B cell (primary cell): ENCODE measurements around the gene HYLS1. TPM values are rescaled to one million over a fixed set of nuclear protein-coding genes. Genes with fewer than 3 reads are reported as not detected.

Experiments used
- ATAC-seq: fragments of 200-7000 bp; cut with Tn5 transposase; one replicate; pipeline ENCODE4 v1.10.0; 2021; ENCODE audit warnings: low read depth, mild to moderate bottlenecking, moderate number of reproducible peaks, moderate library complexity
- CTCF ChIA-PET: fragments of 350-600 bp; sonication (Branson Sonifier 250); formaldehyde crosslinking; loops from one replicate; lab custom pipeline; 2021; ENCODE audit warnings: antibody characterized with exemption, inconsistent platforms; lab: Charles Lee
- POLR2A ChIA-PET: fragments of 350-600 bp; sonication (Branson Sonifier 250); formaldehyde crosslinking; loops from one replicate; lab custom pipeline; 2021; ENCODE audit warnings: antibody characterized with exemption; lab: Charles Lee
- DNase-seq: peaks from one replicate; pipeline ENCODE4 v3.0.0; 2013
- H2AFZ ChIP-seq: 2 replicates; pipeline ENCODE4 v1.6.1; 2012; ENCODE audit warnings: mild to moderate bottlenecking, low read depth, low read length; ENCODE audit not compliant: insufficient read depth, poor library complexity, severe bottlenecking
- H3K27ac ChIP-seq, 2 donors: 1 replicate in 1 of 2; 2 replicates in 1 of 2; pipeline ENCODE4 v1.5.1; 2012 to 2013; ENCODE audit warnings: low read length in 2 of 2, mild to moderate bottlenecking in 2 of 2, moderate library complexity in 1 of 2
- H3K27me3 ChIP-seq, 4 experiments: fragments of 200-600 bp in 1 of 4; sonication (generic) in 1 of 4; replicated peaks in 1 of 4; 1 replicate in 2 of 4; 2 replicates in 2 of 4; pipeline versions ENCODE4 v1.6.1 to v1.7.0; 2013 to 2016; ENCODE audit warnings: low read length in 3 of 4, mild to moderate bottlenecking in 2 of 4, mixed read lengths in 1 of 4, moderate library complexity in 1 of 4; ENCODE audit not compliant: insufficient read depth in 4 of 4, control insufficient read depth in 3 of 4; ENCODE audit errors: control extremely low read depth in 1 of 4
- H3K36me3 ChIP-seq, 2 experiments: replicated peaks in 1 of 2; 1 replicate in 1 of 2; 2 replicates in 1 of 2; pipeline versions ENCODE4 v1.6.1 to v1.7.1; 2013; ENCODE audit warnings: low read length in 1 of 2; ENCODE audit not compliant: insufficient read depth in 2 of 2, control insufficient read depth in 1 of 2; ENCODE audit errors: control extremely low read depth in 1 of 2, extremely low read depth in 1 of 2
- H3K4me1 ChIP-seq, 2 donors: fragments of 200-600 bp in 1 of 2; sonication (generic) in 1 of 2; 1 replicate in 1 of 2; 2 replicates in 1 of 2; pipeline versions ENCODE4 v1.5.1 to v1.6.1; 2013 to 2017; ENCODE audit warnings: low read length in 2 of 2; ENCODE audit not compliant: control insufficient read depth in 2 of 2, insufficient read depth in 2 of 2
- H3K4me2 ChIP-seq: replicated peaks from 2 replicates; pipeline ENCODE3; 2012; ENCODE audit warnings: mild to moderate bottlenecking, low read depth, low read length; ENCODE audit not compliant: poor library complexity, severe bottlenecking
- H3K4me3 ChIP-seq, 5 experiments: fragments of 200-600 bp in 1 of 5; sonication (generic) in 1 of 5; 1 replicate in 3 of 5; 2 replicates in 2 of 5; pipeline versions ENCODE4 v1.5.1 to v1.7.0; 2011 to 2016; ENCODE audit warnings: low read length in 4 of 5, mild to moderate bottlenecking in 4 of 5, low read depth in 2 of 5, control low read depth in 1 of 5, moderate library complexity in 1 of 5; ENCODE audit not compliant: insufficient read depth in 1 of 5; ENCODE audit errors: control extremely low read depth in 1 of 5, extremely low read depth in 1 of 5
- H3K79me2 ChIP-seq: fragments of 200-600 bp; sonication (generic); one replicate; pipeline ENCODE4 v1.6.0; 2016; ENCODE audit warnings: low read length; ENCODE audit not compliant: control insufficient read depth, insufficient read depth
- H3K9ac ChIP-seq: fragments of 200-600 bp; sonication (generic); 2 replicates; pipeline ENCODE4 v1.6.1; 2017; ENCODE audit warnings: mild to moderate bottlenecking, low read length, moderate library complexity
- H3K9me3 ChIP-seq, 3 donors: one replicate each; pipeline versions ENCODE4 v1.6.1 to v1.7.1; 2013; ENCODE audit warnings: low read length in 2 of 3; ENCODE audit not compliant: control insufficient read depth in 2 of 3, insufficient read depth in 1 of 3; ENCODE audit errors: control extremely low read depth in 1 of 3
- H4K20me1 ChIP-seq: 2 replicates; pipeline ENCODE4 v1.6.0; 2012; ENCODE audit warnings: mild to moderate bottlenecking, low read length; ENCODE audit not compliant: insufficient read depth, control insufficient read depth, poor library complexity, severe bottlenecking
- H3K27ac Mint-ChIP-seq: one replicate; pipeline ENCODE4 v1.8.0; 2021; ENCODE audit warnings: mixed read lengths
- H3K27me3 Mint-ChIP-seq: one replicate; pipeline ENCODE4 v1.8.0; 2021; ENCODE audit warnings: mixed read lengths
- H3K4me1 Mint-ChIP-seq: one replicate; pipeline ENCODE4 v1.8.0; 2021; ENCODE audit warnings: mixed read lengths
- H3K4me3 Mint-ChIP-seq: one replicate; pipeline ENCODE4 v1.8.0; 2021; ENCODE audit warnings: mixed read lengths
- H3K9me3 Mint-ChIP-seq: one replicate; pipeline ENCODE4 v1.8.0; 2022; ENCODE audit warnings: mixed read lengths; ENCODE audit not compliant: insufficient read depth
- CTCF ChIP-seq: fragments of 200-600 bp; IDR thresholded peaks from one replicate; pipeline ENCODE4 v1.8.0; 2022; ENCODE audit warnings: antibody characterized with exemption, mild to moderate bottlenecking
- EZH2 ChIP-seq: IDR thresholded peaks from 2 replicates; pipeline ENCODE4 v1.6.1; 2012; ENCODE audit warnings: borderline replicate concordance, low read depth, mild to moderate bottlenecking, moderate library complexity, low read length; ENCODE audit not compliant: insufficient read depth, poor library complexity, severe bottlenecking
- WGBS: methylation state at CpG from one replicate; pipeline ENCODE4 v1.1.5; 2013; ENCODE audit warnings: missing lambda C conversion rate; ENCODE audit not compliant: insufficient coverage; 5-methylcytosine and 5-hydroxymethylcytosine counted together
- intact Hi-C: fragments of 100-400 bp; cut with micrococcal nuclease; formaldehyde crosslinking; loops from one replicate; pipeline ENCODE4 v1.10.0; 2022
- polyA plus RNA-seq: library from polyadenylated mRNA; depleted of rRNA; stranded (reverse); fragments of >200 nt; gene quantifications from 2 replicates; pipeline ENCODE4 v1.2.3, GENCODE V29; 2012
- total RNA-seq, 2 donors: library from RNA; stranded (reverse); fragments of 120-200 nt in 1 of 2; gene quantifications; 1 replicate in 1 of 2; 2 replicates in 1 of 2; pipeline versions ENCODE4 v1.2.3 to v1.2.4, GENCODE V29; 2013 to 2022

HYLS1 gene
- total and polyA plus RNA-seq, 2 donors (not counting 1 experiment from before 2014, with no cell fraction given): 3.1 to 9.4 TPM

- no peaks in the 10 kb centered on the region for H3K36me3 ChIP-seq
- no peaks in the 10 kb centered on the region for H3K9me3 ChIP-seq
- no peak overlapping the region for H3K9ac ChIP-seq
- intact Hi-C loops: no loop called here
- H3K4me1 Mint-ChIP-seq: no peaks in the 10 kb centered on the region
- no peak overlapping the region for H2AFZ ChIP-seq
- no peak for DNase-seq
- no peaks in the 10 kb centered on the region for H4K20me1 ChIP-seq
- no peak for TF ChIP-seq EZH2
- no peak for TF ChIP-seq CTCF
- H3K27ac ChIP-seq: no peak overlapping the region
- ChIA-PET CTCF (interaction anchor here (1.4 kb wide), 1 partner anchor 249 kb away, joined by 4 read pairs; no protein-coding TSS in a partner anchor), POLR2A (no interaction called here)
- peaks cover 0 to 4% (median 0%) of the 10 kb centered on the region in 4 experiments for H3K27me3 ChIP-seq
- ATAC-seq: no peak
- no peaks in the 10 kb centered on the region for H3K4me1 ChIP-seq
- no peak overlapping the region for H3K4me3 Mint-ChIP-seq
- H3K9me3 Mint-ChIP-seq: no peaks in the 10 kb centered on the region
- no peaks in the 10 kb centered on the region for H3K79me2 ChIP-seq
- WGBS: 75% methylated on average over 10 of the region's 13 CpGs
- no peak overlapping the region for H3K4me2 ChIP-seq
- H3K27ac Mint-ChIP-seq: no peak overlapping the region
- H3K4me3 ChIP-seq: no peak overlapping the region
- H3K27me3 Mint-ChIP-seq: peaks cover 4% of the 10 kb centered on the region
Observed at GRCh38 chr11:125944350-125945010, 57.0 kb downstream of the HYLS1 start.

GRCh38 chr11:125945011-125945796, 57.7 kb downstream of the HYLS1 start:
- Histone ChIP-seq H3K27ac (no peak overlapping the region), H3K9ac (no peak overlapping the region), H3K27me3 (peaks cover 0 to 4% (median 0%) of the 10 kb centered on the region in 4 experiments), H3K4me1 (no peaks in the 10 kb centered on the region), H3K4me2 (no peak overlapping the region), H3K9me3 (no peaks in the 10 kb centered on the region), H3K4me3 (no peak overlapping the region), H3K79me2 (no peaks in the 10 kb centered on the region), H3K36me3 (no peaks in the 10 kb centered on the region), H4K20me1 (no peaks in the 10 kb centered on the region), H2AFZ (no peak overlapping the region)
- POLR2A ChIA-PET: no interaction called here
- DNase-seq: no peak
- H3K4me1 Mint-ChIP-seq: no peaks in the 10 kb centered on the region
- H3K9me3 Mint-ChIP-seq: no peaks in the 10 kb centered on the region
- intact Hi-C loops: no loop called here
- no peak overlapping the region for H3K27ac Mint-ChIP-seq
- TF ChIP-seq EZH2 (no peak), CTCF (no peak)
- WGBS: 82% methylated on average over 4 of the region's 15 CpGs
- ATAC-seq: no peak
- peaks cover 4% of the 10 kb centered on the region for H3K27me3 Mint-ChIP-seq
- CTCF ChIA-PET: interaction anchor here (0.6 to 1.4 kb wide), 2 partner anchors 133 to 248 kb away, joined by 3 to 4 read pairs; no protein-coding TSS in a partner anchor
- H3K4me3 Mint-ChIP-seq: no peak overlapping the region
